ENCODE results near the gene CAPZB.

The CAPZB gene

DNA sequence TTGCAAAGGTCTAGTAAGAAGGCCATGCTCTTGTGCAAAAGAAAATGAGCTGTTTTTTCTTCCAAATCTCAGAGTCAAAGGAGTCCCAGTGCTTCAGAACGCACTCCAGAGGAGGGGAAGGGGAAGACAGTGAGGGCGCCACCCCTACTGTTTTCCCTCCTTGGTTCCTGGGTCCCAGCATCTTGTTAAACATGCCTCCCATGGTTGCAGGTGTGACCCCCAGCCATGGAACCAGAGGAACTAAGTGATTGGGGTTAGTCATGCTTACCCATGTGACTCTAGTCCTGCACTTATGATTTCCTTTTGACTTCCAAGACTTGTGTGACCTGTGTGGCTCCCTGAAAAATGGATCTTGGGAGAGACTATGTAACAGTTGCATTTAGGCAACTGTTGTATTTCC is 190.7 kb downstream of the CAPZB start:
- no peak for TF ChIP-seq GABPA (IDR thresholded peaks at IDR 0.05; ENCODE audit: low read depth)
- TF ChIP-seq, protein P1, sequence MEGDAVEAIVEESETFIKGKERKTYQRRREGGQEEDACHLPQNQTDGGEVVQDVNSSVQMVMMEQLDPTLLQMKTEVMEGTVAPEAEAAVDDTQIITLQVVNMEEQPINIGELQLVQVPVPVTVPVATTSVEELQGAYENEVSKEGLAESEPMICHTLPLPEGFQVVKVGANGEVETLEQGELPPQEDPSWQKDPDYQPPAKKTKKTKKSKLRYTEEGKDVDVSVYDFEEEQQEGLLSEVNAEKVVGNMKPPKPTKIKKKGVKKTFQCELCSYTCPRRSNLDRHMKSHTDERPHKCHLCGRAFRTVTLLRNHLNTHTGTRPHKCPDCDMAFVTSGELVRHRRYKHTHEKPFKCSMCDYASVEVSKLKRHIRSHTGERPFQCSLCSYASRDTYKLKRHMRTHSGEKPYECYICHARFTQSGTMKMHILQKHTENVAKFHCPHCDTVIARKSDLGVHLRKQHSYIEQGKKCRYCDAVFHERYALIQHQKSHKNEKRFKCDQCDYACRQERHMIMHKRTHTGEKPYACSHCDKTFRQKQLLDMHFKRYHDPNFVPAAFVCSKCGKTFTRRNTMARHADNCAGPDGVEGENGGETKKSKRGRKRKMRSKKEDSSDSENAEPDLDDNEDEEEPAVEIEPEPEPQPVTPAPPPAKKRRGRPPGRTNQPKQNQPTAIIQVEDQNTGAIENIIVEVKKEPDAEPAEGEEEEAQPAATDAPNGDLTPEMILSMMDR (IDR thresholded peaks at IDR 0.05; ENCODE audit: insufficient read depth, low read length) = no peak
- TF ChIP-seq SPI1 (IDR thresholded peaks at IDR 0.05; ENCODE audit: borderline replicate concordance, low read depth) = no peak
- TF ChIP-seq, protein P2, sequence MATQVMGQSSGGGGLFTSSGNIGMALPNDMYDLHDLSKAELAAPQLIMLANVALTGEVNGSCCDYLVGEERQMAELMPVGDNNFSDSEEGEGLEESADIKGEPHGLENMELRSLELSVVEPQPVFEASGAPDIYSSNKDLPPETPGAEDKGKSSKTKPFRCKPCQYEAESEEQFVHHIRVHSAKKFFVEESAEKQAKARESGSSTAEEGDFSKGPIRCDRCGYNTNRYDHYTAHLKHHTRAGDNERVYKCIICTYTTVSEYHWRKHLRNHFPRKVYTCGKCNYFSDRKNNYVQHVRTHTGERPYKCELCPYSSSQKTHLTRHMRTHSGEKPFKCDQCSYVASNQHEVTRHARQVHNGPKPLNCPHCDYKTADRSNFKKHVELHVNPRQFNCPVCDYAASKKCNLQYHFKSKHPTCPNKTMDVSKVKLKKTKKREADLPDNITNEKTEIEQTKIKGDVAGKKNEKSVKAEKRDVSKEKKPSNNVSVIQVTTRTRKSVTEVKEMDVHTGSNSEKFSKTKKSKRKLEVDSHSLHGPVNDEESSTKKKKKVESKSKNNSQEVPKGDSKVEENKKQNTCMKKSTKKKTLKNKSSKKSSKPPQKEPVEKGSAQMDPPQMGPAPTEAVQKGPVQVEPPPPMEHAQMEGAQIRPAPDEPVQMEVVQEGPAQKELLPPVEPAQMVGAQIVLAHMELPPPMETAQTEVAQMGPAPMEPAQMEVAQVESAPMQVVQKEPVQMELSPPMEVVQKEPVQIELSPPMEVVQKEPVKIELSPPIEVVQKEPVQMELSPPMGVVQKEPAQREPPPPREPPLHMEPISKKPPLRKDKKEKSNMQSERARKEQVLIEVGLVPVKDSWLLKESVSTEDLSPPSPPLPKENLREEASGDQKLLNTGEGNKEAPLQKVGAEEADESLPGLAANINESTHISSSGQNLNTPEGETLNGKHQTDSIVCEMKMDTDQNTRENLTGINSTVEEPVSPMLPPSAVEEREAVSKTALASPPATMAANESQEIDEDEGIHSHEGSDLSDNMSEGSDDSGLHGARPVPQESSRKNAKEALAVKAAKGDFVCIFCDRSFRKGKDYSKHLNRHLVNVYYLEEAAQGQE (IDR thresholded peaks at IDR 0.05; ENCODE audit: insufficient replicate concordance, low read depth) = no peak
- TF ChIP-seq POLR2AphosphoS5 (IDR thresholded peaks at IDR 0.05; ENCODE audit: low read depth) = no peak
- Histone ChIP-seq H3K27me3 (ENCODE audit: insufficient read depth, poor library complexity, severe bottlenecking) (no peaks in the 10 kb centered on the region), H3K27ac (replicated peaks) (no peak overlapping the region), H3K4me3 (replicated peaks; ENCODE audit: insufficient read depth, low read length) (no peak overlapping the region)
- DNase-seq (ENCODE audit: low read depth in 1 of 2, low spot score in 1 of 2) = no peak

DNA sequence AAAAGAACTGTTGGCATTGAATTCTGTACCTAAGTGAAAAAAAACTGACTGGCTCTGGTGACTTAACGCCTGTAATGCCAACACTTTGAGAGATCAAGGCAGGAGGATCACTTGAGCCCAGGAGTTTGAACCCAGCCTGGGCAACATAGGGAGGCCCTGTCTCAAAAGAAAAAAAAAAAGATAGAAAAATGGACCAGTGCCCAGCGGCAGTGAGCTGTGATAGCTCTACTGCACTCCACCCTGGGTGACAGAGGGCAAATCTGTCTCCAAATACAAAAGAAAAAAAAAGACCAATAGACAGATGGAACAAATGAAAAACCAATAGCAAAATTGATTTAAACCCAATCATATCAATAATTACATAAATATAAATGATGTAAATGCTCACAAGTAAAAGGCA is 196.1 kb downstream of the CAPZB start:
- Histone ChIP-seq H3K27me3 (ENCODE audit: insufficient read depth, poor library complexity, severe bottlenecking) (no peaks in the 10 kb centered on the region), H3K4me3 (replicated peaks; ENCODE audit: insufficient read depth, low read length) (no peak overlapping the region), H3K27ac (replicated peaks) (no peak overlapping the region)
- DNase-seq (ENCODE audit: low read depth in 1 of 2, low spot score in 1 of 2) = no peak
- TF ChIP-seq, protein P2 (IDR thresholded peaks at IDR 0.05; ENCODE audit: insufficient replicate concordance, low read depth) = no peak
- TF ChIP-seq SPI1 (IDR thresholded peaks at IDR 0.05; ENCODE audit: borderline replicate concordance, low read depth) (no peak), POLR2AphosphoS5 (IDR thresholded peaks at IDR 0.05; ENCODE audit: low read depth) (no peak), GABPA (IDR thresholded peaks at IDR 0.05; ENCODE audit: low read depth) (no peak)
- TF ChIP-seq, protein P1 (IDR thresholded peaks at IDR 0.05; ENCODE audit: insufficient read depth, low read length) = no peak
